GOT3 (cell line): ENCODE data around the gene AURKB.
"Not testable (repeated sequence)": the region's sequence is repeated elsewhere in the genome, so short reads cannot be mapped to it uniquely, and the experiment has no call there.

ENCODE experiments used
- DNase-seq: peaks from one replicate; lab custom pipeline; 2025; ENCODE audit warnings: mixed read lengths; lab: John Stamatoyannopoulos, UW

AURKB gene

DNA sequence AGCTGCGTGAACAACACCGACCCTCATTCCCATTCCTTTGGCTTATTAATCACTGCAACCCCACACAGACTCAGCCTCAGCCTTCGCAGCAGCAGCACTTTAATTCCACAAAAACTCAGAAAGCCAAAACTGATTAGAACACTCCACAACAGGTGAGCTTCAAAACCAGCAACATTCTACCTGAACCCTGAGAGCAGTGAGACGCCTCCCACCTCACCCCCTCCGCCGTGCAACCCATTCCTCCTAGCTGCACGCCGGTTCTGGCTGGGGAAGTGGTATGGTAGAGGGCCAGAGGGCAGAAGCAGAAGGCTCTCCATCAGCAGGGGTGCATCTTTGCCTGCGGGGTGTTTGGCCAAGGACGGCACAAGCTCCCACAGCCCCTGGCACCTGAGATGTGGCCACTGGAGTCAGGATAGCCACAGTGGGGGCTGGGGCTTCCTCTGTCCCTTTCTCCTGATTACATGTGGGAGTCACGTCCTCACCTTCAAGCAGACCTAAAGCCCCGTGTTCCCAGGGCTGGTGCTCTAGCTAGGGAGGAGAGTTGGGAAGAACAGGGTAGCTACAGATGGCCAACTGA, 22.0 kb downstream of the AURKB start:
- DNase-seq, result no peak

DNA sequence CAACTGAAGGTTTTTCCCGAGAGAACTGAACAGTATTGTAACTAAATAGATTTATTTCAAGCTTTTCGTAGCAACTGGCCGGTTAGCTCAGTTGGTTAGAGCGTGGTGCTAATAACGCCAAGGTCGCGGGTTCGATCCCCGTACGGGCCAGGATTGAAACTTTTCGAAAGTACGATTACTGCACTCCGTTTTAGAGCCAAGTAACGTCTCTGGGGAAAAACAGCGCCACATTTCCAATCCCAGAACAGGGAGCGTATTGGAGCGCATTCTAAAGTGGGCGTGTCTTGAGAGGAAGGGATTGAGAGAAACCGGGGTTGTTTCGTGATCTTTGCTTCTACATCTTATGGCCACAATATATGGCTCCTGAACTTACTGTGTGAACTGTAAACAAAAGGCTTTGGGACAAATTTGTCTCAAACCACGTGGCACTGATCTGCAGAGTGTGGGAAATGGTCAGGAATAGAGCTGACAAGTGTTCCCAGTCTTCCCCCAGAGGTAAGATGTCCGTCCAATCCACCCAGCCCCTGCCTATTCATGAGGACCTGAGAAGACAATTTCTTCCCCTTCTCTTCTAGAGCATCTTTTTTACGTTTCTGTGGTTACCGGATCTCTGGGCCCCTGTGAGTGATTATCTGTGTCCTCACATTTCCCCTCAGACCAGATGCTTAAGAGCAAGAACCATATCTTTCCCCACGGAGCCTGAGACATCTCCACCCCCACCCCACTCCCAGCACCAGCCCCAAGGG, 22.7 kb downstream of the AURKB start:
- DNase-seq, result peak; percentile 88

DNA sequence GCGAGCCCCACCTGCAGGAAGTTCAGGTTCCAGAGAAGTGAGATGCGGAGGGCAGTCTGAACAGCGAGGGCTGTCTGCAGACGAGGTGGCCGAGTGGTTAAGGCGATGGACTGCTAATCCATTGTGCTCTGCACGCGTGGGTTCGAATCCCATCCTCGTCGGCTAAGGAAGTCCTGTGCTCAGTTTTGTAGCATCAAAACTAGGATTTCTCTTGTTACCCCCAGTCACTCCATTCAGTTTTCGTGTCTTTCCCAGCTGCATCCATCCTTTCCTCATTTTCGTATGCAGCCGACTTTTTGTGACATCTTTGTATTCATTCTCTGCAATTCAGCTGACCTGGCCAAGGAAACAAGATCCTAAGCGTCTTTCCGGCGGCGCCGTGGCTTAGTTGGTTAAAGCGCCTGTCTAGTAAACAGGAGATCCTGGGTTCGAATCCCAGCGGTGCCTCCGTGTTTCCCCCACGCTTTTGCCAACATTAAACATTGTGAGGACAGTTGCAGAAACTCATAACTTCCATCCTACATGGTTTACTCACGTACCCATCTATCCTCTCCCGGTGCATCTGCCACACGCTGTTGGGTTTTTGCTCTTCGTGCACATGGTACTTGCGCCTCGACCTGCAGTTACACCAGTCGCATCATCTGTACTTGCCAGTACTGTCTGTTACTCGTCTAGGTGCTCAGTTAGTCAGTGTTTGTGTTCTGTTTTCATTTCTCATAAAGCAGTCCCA, 23.4 kb downstream of the AURKB start:
- peak; percentile 91 for DNase-seq

DNA sequence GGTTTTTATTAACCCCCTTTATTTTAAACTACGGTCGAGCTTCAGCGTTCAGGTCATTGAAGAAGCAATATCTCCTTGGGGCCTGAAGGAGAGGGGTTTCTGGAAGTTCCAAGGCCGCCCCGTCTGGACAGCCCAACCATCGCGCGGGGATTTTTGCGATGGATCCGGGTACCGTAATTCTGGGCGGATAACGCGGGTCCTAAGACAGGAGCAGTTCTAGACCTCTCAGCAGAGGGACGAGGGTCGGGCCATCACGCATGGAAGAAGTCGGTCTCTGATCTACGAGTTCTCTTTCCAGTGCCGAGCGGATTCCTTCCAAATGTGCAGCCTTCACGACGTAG, 24.0 kb downstream of the AURKB start:
- no peak for DNase-seq

DNA sequence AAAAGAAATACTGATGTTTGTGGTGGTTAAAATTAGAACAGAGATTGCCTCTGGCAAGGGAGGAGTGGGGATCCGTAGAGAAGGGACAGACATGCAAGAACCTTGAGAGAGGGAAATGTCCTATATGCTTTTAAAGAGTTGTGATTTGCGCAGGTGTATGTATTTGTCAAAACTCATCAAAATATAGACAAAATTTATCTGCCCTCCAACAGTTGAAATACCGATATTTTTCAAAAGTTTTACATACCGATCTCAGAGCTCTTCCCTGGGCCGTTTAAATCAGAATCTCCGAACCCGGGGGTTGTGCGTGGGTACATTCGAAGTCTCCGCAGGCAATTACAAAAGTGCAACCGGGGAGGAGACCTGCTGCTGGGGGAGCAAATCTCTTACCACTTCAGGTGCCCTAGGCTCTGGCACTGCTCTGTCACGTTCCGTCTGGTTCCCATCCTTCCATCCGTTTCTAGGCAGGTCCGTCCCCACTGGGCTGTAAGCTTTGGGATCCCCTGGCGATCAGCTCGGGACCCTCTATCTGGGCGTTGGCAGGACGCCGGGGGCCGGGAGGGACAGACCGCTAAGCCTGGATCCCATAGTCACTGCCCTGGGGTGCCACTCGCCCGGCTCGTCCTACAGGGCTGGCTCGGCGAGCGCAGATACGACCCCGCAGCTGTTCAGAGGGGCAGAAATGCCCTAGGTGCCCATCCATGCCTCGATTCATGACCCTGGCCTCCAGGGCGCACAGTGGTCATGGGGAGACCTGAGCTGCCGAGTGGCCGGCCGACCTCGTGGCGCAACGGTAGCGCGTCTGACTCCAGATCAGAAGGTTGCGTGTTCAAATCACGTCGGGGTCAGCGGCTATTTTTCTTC, 24.6 kb downstream of the AURKB start:
- DNase-seq, result peak; percentile 71

DNA sequence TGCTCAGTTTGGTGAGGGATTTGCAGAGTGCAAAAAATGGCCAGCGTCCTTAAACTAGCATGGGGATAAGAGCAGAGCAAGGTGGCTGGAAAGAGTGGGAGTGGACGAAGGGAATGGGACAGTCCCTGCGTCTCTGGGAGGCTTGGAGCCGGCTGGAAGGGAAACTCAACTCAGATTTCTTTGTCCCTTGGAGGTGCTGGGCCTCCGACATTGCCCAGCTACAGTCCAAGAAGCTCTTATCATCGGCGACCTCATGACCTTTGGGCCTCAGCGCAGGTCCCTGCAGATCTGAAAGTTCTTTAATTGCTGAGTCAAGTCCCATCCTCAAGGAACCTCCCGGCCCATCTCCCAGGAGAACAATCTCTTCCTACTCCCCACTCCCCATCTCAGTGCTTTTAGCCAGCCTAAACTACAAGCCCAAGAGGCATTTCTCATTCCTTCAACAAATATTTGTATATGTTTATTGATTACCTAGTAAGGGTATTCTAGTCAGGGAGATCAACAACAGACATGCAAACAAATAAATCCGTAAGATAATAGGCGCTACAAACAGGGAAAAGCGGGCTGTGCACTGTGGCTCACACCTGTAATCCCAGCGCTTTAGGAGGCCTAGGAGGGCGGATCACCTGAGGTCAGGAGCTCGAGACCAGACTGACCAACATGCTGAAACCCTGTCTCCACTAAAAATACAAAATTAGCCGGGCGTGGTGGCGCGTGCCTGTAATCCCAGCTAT, 33.2 kb downstream of the AURKB start:
- no peak for DNase-seq

DNA sequence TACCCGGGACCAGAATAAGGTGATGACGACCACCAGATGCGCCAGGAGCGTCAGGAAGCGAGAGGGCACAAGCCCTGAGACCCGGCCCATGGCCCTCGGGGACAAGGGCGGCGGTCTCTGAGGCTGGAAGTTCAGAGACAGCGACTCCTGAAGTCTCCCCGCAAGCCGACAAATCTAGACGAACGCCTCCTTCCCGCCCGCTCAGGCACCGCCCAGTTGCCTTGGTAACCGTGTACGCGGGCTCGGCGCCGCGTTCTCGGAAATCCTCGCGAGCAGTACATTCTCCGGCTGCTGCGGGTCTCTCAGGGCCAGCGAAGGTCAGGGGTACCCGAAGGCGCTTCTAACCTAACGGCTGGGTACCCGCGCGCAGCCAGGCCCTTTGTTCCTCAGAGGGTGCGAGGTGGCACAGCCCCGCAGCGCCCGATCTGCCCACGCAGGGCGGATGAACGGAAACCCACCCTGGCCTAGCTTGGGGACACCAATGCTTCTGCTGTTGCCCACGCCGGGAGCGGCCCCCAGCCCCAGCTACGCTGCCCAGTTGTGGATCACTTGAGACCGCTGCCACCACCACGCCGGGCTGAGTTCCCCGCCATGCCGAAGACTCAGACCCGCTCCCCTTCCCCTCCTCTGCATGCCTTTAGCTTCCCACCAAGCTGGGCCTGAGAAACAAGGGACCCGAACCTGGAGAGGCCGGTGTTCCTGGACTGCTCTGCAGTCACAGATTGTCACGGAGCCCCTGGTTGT, 34.0 kb downstream of the AURKB start, which contains the start of gene TMEM107:
Gene TMEM107 (minus strand): TSS at position 184 of the 744 bp plus-strand sequence. CDS start 94 bp downstream, at position 90.
- peak; percentile 44 for DNase-seq

DNA sequence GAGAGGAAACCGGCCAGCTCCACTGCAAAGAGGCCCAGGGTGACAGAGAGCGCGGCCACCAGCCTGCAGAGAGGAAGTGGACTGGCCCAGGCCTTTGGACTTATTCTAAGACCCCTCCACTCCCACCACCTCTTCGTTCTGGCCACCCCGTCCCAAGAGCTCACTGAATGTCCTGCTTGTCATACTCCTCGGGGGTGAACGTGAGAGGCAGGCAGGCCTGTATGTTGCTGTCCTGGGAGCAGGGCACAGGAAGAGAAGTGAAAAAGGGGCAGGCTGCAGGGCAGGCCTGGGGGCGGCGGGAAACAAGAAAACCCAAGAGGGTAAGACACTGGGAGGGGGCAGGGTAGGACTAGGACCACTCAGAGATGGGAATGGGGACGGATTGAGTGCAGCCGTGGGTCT, 34.6 kb downstream of the AURKB start:
- no peak for DNase-seq

DNA sequence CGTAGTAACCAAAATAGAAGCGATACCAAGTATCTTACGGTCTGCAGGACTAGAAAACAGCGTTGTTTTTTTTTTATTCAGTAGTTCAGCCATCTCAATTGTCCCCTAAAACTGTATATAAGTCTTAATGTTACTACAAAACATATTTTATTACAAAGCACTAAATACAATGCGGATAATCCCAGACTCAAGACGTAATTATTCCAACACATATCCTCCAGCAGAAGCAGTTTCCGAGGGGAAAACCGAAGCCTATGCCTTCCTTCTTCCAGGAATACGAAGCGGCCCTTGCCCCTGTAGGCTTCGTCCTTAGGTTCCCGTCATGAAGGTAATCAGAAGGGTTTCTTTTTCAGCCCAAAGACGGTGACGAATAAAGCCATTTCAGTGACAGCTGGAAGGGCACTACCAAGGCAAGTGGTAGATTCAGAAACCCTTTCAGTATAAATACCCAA, 36.5 kb downstream of the AURKB start:
- no peak for DNase-seq

DNA sequence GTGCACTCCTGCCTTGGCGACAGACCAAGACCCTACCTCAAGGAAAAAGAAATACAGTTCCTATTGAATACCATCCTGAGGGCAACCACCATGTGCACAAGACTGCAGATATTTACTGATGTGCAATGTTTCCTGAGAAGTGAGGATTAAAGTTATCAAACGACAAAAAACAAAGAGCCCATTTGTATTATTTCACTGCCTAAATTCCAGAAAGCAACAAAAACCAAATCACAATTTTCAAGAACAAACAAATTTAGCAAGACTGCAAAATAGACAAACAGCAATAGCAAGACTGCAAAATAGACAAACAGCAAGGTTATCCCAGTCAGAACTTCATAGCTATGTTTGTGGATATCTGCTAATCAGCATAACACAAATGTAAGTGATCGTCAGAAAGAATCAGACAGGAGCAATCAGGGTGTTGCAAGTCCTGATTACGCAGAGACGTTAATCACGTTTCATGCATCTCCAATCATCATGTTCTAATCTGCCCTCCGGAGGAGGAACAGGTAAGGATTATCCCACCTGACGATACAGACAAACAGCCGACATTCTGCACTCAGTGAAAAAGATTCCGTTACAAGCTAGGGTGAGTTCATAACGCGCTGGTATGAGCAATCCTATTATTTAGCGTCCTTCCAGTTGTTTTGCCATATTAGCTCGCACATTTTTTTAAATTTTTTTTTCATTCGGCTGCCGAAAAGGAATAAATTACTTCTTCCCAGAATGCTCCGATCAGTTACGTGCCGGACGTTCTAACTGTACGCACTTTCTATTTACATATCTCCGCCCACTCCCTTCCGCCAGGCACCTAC, 37.1 kb downstream of the AURKB start:
- peak; percentile 57 for DNase-seq

DNA sequence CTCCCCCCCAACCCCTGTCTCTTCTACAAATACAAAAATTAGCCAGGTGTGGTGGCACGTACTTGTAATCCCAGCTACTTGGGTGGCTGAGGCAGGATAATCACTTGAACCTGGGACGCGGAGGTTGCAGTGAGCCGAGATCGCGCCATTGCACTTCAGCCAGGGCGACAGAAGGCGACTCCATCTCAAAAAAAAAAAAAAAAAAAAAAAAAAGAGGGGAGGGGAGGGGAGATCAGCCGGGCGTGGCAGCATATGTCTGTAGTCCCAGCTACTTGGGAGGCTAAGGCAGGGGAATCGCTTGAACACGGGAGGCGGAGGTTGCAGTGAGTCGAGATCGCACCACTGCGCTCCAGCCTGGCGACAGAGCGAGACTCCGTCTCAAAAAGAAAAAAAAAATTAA, 40.2 kb downstream of the AURKB start:
- DNase-seq, result not testable (repeated sequence)

DNA sequence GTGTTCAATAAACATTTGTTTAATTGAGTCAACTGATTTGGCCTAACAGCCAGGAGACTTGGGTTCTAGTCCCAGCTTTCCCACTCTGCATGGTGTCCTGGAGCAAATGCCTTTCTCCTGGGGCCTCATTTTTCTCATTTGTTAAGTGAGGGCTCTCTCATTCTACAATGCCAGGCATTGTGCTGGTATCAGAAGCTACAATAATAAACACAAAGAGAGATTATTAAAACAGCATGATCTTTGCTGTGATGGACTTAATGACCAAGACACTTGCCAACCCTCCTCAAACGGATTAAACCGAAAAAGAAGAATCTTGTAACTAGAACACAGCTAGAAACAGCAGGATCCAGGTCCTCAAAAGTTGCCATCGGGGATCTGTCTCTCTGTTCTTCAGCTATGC, 42.8 kb downstream of the AURKB start:
- DNase-seq, result no peak

DNA sequence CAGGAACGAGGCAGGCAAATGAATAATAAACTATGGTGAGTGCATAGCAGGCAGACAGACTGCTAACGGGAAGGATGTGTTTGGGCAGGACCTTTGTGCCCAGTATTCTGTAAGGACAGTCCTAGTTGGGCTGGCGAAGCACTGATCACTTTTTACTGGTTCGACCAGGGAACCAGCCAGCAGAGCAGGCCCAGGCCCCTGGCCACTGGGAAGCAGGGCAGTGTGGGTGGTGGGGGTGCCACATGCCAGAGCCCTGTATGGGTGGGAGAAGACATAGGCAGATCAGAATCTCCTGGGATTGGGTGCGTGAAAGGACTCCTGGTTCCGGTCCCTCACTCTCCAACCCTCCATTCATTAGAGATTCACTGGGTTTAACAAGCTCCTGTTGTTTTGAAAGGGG, 43.6 kb downstream of the AURKB start:
- DNase-seq, result no peak

DNA sequence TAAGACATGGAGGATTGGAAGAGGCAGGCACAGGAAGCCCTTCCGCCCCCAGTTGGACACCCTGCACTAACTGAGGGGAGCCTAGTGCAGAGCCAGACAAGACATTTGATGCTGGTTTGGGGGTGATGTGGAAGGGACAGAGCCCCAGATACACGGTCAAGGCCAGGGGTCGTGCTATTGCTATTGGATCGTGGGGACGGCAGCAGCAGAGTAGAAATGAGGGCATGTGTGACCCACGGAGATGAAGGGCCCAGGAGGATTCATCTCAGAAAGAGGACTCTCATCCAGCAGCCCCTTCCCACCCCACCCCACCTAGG, 45.6 kb downstream of the AURKB start:
- no peak for DNase-seq

DNA sequence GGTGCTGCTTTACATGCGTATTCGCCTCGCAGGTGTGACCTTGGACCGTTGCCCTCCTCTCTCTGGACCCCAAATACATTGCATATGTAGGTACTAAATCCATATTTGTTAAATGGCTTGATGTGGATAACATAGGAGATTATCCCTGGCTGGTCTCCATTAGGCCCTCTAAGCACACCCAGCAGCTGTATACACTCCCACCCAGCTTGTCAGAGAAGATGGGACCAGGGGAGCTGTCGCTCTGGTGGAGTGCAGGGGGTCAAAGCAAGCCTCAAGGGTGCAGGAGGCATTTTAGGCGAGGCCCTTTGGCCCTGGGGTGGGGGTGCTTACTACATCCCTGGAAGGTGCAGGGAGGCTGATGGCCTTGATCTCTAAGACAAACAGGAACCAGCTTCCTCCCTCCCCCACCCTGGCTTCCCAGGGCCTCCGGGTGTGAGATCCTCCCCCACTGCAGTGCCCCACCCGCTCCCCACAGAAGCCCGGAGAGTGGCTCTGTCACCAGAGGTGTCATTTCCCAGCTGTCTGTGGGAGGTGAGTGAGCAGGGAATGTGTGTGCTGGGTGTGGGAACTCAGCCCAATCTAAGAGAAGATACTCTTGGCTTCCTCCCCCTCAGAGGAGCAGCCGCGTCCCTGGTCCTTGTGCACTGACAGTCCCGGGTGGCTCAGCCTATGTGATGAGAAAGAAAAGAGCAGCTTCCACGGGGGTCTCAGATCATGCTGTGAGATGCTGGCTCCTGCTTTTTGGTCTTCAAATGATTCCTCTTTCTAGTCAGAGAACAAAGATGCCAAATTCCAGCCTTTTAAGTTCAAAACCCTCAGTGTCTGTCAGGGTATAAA, 46.2 kb downstream of the AURKB start:
- DNase-seq, result no peak

DNA sequence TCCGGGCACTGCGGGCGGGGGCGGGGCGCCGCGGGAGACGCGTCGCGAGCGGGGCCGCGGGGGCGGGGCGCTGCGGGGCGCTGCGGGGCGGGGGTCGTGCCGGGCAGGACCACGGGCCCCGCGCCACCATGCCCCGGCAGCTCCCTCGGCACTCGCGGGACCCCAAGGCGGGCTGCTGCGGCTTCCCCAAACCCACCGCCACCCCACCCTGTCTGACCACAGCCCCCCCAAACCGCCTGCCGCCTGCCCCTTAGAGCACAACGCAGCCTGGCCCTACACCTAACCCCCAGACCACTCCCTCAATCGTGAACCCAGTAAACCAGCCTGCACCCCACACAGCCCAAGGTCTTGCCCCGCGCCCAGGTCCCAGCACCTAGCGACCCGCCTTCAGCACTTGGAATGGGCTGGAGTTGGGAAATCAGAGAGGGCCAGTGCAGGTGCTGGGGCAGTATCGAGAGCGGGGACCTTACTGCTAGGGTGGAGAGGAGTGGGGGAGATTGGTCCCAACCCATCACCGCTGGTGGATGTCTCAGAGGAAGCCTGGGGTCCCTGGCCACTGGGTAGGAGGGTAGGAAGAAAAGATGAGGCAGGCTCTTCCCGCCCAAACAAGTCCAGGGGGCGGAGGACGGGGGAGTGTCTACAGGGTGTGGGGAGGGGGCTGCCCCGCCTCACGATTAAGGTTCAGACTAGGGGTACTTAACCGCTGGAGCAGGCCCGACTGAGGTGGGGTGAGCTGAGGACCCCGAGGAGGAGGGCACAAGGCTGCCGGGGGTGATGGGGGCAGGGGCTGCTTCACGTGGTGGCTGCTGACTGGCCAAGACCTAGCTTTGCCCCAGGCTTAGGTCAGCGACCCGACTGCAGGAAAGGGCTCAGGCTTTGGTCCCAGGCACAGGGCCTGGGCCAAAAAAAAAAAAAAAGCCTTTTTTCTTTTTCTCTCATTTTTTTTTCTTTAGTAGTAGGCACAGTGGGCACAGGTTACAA, 47.1 kb downstream of the AURKB start:
- no peak for DNase-seq

DNA sequence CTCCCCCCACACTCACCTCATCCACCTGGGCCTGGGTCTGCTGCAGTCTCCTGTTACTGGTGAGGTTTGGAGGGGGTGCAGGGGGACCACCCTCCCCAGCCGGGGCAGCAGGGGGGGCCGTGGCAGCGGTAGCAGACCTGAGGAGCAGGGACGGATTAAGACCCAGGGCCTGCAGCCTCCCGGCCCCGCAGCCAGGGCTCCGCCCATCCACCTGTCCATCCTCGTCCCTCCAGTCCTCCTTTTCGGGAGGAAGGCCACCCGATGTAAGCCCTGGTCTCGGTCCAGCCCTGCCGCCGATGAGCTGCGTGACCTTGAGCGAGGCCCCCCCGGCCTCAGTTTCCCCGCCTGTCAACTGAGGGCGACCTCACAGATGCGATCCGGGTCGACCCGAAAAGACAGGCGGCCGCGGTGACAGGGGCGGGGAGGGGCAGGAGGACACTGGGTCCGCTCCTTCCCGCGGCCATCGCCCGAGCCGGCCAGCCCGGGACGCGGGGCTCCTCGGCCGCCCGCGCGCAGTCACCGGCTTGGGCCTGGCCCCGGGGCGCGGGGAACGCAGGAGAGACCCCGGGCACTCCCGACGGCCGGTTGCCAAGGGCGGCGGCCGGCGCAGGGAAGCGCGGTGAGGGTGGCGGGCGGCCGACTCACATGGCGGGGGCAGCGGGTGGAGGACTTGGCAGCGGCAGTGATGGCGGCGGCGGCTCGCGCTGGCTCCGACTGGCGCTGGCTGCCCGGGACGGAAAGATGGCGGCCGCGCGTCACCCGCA, 48.0 kb downstream of the AURKB start, which contains the start of gene VAMP2:
Gene VAMP2 (minus strand): TSS at position 716 of the 764 bp plus-strand sequence. CDS start 69 bp downstream, at position 647.
- DNase-seq, result peak; percentile 18
